UCSD-AML1 (cell line): Measurements from ENCODE around the gene SERPINB6.
"Not testable (repeated sequence)": the region's sequence is repeated elsewhere in the genome, so short reads cannot be mapped to it uniquely, and the experiment has no call there.

ENCODE experiments used
- DNase-seq: peaks from one replicate; lab custom pipeline; 2025; ENCODE audit not compliant: unreplicated experiment; lab: John Stamatoyannopoulos, UW

SERPINB6 gene

GRCh38 chr6:2958776-2959175 is 12.6 kb downstream of the SERPINB6 start:
- DNase-seq, result no peak

GRCh38 chr6:2958331-2958711 is 13.0 kb downstream of the SERPINB6 start:
- no peak for DNase-seq

GRCh38 chr6:2957696-2958330 is 13.6 kb downstream of the SERPINB6 start:
- no peak for DNase-seq

- DNase-seq, result no peak
Observed at GRCh38 chr6:2956930-2957685, 14.3 kb downstream of the SERPINB6 start.

- DNase-seq, result no peak
Observed at GRCh38 chr6:2953098-2953497, 18.3 kb downstream of the SERPINB6 start.

- peak; percentile 48 for DNase-seq
Observed at GRCh38 chr6:2952557-2953095, 18.7 kb downstream of the SERPINB6 start.

GRCh38 chr6:2951728-2952127 is 19.6 kb downstream of the SERPINB6 start:
- DNase-seq, result no peak

- DNase-seq, result no peak
Observed at GRCh38 chr6:2950713-2951112, 20.7 kb downstream of the SERPINB6 start.

- no peak for DNase-seq
Observed at GRCh38 chr6:2949536-2950083, 21.8 kb downstream of the SERPINB6 start.

- DNase-seq, result no peak
Observed at GRCh38 chr6:2949121-2949520, 22.2 kb downstream of the SERPINB6 start.

GRCh38 chr6:2948228-2949025 is 22.9 kb downstream of the SERPINB6 start:
- no peak for DNase-seq

- DNase-seq, result no peak
Observed at GRCh38 chr6:2947445-2947844, 23.9 kb downstream of the SERPINB6 start.

- DNase-seq, result no peak
Observed at GRCh38 chr6:2945153-2945452, 26.3 kb downstream of the SERPINB6 start.

GRCh38 chr6:2944405-2945152 is 26.8 kb downstream of the SERPINB6 start:
- DNase-seq, result no peak

- peak; percentile 61 for DNase-seq
Observed at GRCh38 chr6:2943564-2943955, 27.8 kb downstream of the SERPINB6 start.

- peak; percentile 56 for DNase-seq
Observed at GRCh38 chr6:2942914-2943563, 28.3 kb downstream of the SERPINB6 start.

GRCh38 chr6:2942116-2942515 is 29.3 kb downstream of the SERPINB6 start:
- DNase-seq, result not testable (repeated sequence)

GRCh38 chr6:2940851-2941250 is 30.5 kb downstream of the SERPINB6 start:
- no peak for DNase-seq

GRCh38 chr6:2940010-2940850 is 31.1 kb downstream of the SERPINB6 start:
- no peak for DNase-seq
